Sigmoid colon (tissue), 4 donors: Measurements from ENCODE around the gene MAP1B.

Experiments used
- EP300 ChIP-seq, 4 donors: sonication (generic); formaldehyde crosslinking; IDR thresholded peaks; one replicate each; pipeline ENCODE4 v1.6.1; 2017; ENCODE audit warnings: antibody characterized with exemption in 4 of 4
- POLR2AphosphoS5 ChIP-seq, 4 donors: sonication (generic); formaldehyde crosslinking; IDR thresholded peaks; one replicate each; pipeline ENCODE4 v1.6.1; 2017; ENCODE audit warnings: antibody characterized with exemption in 4 of 4
- TF ChIP-seq, protein P1 (sequence below), 4 experiments: fragments of 450-650 bp in 3 of 4; fragments of 200-600 bp in 1 of 4; IDR thresholded peaks; one replicate each; pipeline ENCODE4 v1.5.1; 2016 to 2019; ENCODE audit warnings: antibody characterized with exemption in 4 of 4, mild to moderate bottlenecking in 3 of 4, moderate library complexity in 2 of 4

DNA sequence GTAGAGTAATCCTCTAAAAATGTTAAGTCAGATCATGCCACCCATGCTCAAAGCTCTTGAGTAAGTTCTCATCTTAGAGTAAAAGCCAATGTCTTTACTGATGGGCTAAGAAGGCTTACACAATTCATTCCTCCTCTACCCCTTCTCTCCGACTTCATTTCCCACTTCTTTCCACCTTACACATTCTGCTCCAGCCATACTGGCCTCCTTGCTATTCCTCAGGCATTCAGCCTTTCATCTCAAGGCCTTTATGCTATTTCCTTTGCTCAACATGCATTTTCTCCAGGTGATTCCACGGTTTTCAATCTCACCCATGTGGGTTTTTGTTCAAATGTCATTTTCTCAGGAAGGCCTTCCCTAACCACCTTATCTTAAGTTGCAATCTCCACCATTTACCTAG lies 104.9 kb downstream of the MAP1B start:
- TF ChIP-seq EP300 (IDR thresholded peaks at IDR 0.05) (no peak), POLR2AphosphoS5 (IDR thresholded peaks at IDR 0.05) (no peak)
- TF ChIP-seq, protein P1, sequence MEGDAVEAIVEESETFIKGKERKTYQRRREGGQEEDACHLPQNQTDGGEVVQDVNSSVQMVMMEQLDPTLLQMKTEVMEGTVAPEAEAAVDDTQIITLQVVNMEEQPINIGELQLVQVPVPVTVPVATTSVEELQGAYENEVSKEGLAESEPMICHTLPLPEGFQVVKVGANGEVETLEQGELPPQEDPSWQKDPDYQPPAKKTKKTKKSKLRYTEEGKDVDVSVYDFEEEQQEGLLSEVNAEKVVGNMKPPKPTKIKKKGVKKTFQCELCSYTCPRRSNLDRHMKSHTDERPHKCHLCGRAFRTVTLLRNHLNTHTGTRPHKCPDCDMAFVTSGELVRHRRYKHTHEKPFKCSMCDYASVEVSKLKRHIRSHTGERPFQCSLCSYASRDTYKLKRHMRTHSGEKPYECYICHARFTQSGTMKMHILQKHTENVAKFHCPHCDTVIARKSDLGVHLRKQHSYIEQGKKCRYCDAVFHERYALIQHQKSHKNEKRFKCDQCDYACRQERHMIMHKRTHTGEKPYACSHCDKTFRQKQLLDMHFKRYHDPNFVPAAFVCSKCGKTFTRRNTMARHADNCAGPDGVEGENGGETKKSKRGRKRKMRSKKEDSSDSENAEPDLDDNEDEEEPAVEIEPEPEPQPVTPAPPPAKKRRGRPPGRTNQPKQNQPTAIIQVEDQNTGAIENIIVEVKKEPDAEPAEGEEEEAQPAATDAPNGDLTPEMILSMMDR (IDR thresholded peaks at IDR 0.05), result no peak
